Measurements from ENCODE around the gene PDGFD. TPM values are rescaled to one million over a fixed set of nuclear protein-coding genes. Genes with fewer than 3 reads are reported as not detected.

Gene PDGFD
- polyA plus RNA-seq, 1 donor from 2014 or later: 1.0 TPM

DNA sequence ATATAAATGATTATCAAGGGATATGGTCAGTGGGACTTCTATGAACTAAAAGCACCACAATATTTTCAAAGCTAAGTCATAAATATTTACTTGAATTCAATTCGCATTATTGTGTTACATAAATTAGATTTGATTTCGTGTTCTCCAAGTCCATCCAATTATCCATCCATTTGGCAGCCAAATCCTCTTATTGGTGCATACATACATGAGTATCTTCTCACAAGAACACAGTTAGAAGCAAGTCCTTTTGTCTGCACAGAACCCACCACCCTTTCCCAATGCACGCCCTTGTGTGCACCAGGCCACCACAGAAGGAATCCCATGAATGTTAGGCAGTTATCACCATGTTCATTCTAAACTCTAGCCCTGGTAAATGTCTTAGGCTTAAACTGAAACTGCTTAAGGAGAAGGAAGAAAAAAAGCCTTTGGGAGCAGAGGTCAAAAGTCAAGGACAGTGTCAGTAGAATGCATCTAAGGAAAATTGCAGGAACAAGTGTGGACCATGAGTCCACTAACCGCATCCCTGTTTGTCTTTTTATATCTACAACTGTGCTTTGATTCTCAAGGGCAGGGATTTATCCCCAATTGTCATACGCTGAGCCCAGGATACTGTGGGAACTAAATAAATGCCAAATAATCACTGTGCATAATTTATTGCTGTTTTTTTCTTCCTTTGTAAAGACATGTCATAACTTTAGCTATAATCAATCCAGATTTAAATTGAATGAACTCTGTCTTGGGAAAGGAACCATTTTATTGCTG is 235.7 kb downstream of the PDGFD start:
- no peaks in the 10 kb centered on the region for H3K9me3 ChIP-seq (ENCODE audit: low read length)
- no peak overlapping the region for H3K4me2 ChIP-seq (ENCODE audit: low read length)
- H3K36me3 ChIP-seq (ENCODE audit: insufficient read depth, low read length): no peaks in the 10 kb centered on the region
- H3K27me3 ChIP-seq (ENCODE audit: insufficient read depth, low read depth, low read length): no peaks in the 10 kb centered on the region
- H3K79me2 ChIP-seq (replicated peaks; ENCODE audit: insufficient read depth, low read length): no peaks in the 10 kb centered on the region
- H4K20me1 ChIP-seq (ENCODE audit: insufficient read depth): no peaks in the 10 kb centered on the region
- H2AFZ ChIP-seq (ENCODE audit: low read depth, low read length): no peak overlapping the region
- H3K9ac ChIP-seq (ENCODE audit: low read length): no peak overlapping the region
- H3F3A ChIP-seq (ENCODE audit: insufficient read depth, low read length, poor library complexity, severe bottlenecking): no peaks in the 10 kb centered on the region
- TF ChIP-seq SMC3 (conservative IDR thresholded peaks at IDR 0.05; ENCODE audit: poor library complexity) (no peak), POLR2AphosphoS5 (IDR thresholded peaks at IDR 0.05) (no peak), RAD21 (conservative IDR thresholded peaks at IDR 0.05) (no peak), TAF1 (IDR thresholded peaks at IDR 0.05; ENCODE audit: low read depth) (no peak), CTCF (IDR thresholded peaks at IDR 0.05; ENCODE audit: poor library complexity, severe bottlenecking) (no peak), EZH2 (IDR thresholded peaks at IDR 0.05; ENCODE audit: borderline replicate concordance, insufficient read depth, low read length, poor library complexity, severe bottlenecking) (no peak), MXI1 (conservative IDR thresholded peaks at IDR 0.05; ENCODE audit: poor library complexity, severe bottlenecking) (no peak), EP300 (conservative IDR thresholded peaks at IDR 0.05; ENCODE audit: poor library complexity, severe bottlenecking) (no peak), REST (IDR thresholded peaks at IDR 0.05; ENCODE audit: borderline replicate concordance) (no peak)
- no peak overlapping the region for H3K4me3 ChIP-seq (ENCODE audit: low read length)
- H3K27ac ChIP-seq (ENCODE audit: low read length): no peak overlapping the region
- H3K9me2 ChIP-seq (ENCODE audit: insufficient read depth, low read length): no peaks in the 10 kb centered on the region

DNA sequence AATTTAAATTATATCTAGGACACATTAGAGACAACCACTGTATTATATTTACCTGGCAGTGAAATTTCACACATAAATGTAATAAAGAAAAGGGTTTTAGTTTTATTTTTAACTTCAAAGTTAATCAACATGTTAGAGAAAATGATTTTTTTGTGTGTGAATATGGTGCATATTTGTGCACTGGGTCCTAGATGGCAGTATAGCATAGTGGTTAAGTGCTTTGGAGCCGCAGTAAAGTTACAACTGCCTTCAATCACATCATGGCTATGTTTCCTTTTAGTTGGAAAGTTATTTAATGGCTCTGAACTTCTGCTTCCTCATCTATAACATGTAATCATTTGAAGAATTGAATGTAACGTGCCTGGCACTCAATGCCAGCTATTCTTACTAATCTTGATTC is 236.4 kb downstream of the PDGFD start:
- no peaks in the 10 kb centered on the region for H3K36me3 ChIP-seq (ENCODE audit: insufficient read depth, low read length)
- H3K9me2 ChIP-seq (ENCODE audit: insufficient read depth, low read length): no peaks in the 10 kb centered on the region
- H3F3A ChIP-seq (ENCODE audit: insufficient read depth, low read length, poor library complexity, severe bottlenecking): no peaks in the 10 kb centered on the region
- H3K4me2 ChIP-seq (ENCODE audit: low read length): no peak overlapping the region
- no peaks in the 10 kb centered on the region for H3K79me2 ChIP-seq (replicated peaks; ENCODE audit: insufficient read depth, low read length)
- no peak overlapping the region for H3K9ac ChIP-seq (ENCODE audit: low read length)
- H2AFZ ChIP-seq (ENCODE audit: low read depth, low read length): no peak overlapping the region
- peak; percentile 83 for TF ChIP-seq RAD21 (conservative IDR thresholded peaks at IDR 0.05)
- no peak for TF ChIP-seq REST (IDR thresholded peaks at IDR 0.05; ENCODE audit: borderline replicate concordance)
- no peak for TF ChIP-seq TAF1 (IDR thresholded peaks at IDR 0.05; ENCODE audit: low read depth)
- TF ChIP-seq SMC3 (conservative IDR thresholded peaks at IDR 0.05; ENCODE audit: poor library complexity): peak; percentile 77
- TF ChIP-seq MXI1 (conservative IDR thresholded peaks at IDR 0.05; ENCODE audit: poor library complexity, severe bottlenecking): no peak
- peak; percentile 77 for TF ChIP-seq CTCF (IDR thresholded peaks at IDR 0.05; ENCODE audit: poor library complexity, severe bottlenecking)
- no peak for TF ChIP-seq EZH2 (IDR thresholded peaks at IDR 0.05; ENCODE audit: borderline replicate concordance, insufficient read depth, low read length, poor library complexity, severe bottlenecking)
- TF ChIP-seq EP300 (conservative IDR thresholded peaks at IDR 0.05; ENCODE audit: poor library complexity, severe bottlenecking): no peak
- TF ChIP-seq POLR2AphosphoS5 (IDR thresholded peaks at IDR 0.05): no peak
- no peak overlapping the region for H3K4me3 ChIP-seq (ENCODE audit: low read length)
- H4K20me1 ChIP-seq (ENCODE audit: insufficient read depth): no peaks in the 10 kb centered on the region
- no peak overlapping the region for H3K27ac ChIP-seq (ENCODE audit: low read length)
- H3K27me3 ChIP-seq (ENCODE audit: insufficient read depth, low read depth, low read length): no peaks in the 10 kb centered on the region
- no peaks in the 10 kb centered on the region for H3K9me3 ChIP-seq (ENCODE audit: low read length)

All from neural cell (in vitro differentiated cells).